Bronchial epithelial cell (primary cell): Measurements from ENCODE around the gene ERMP1. TPM values are rescaled to one million over a fixed set of nuclear protein-coding genes. Genes with fewer than 3 reads are reported as not detected.

Experiments
- DNase-seq: peaks from one replicate; pipeline ENCODE4 v3.0.0-alpha.2; 2010; ENCODE audit warnings: low read depth
- FAIRE-seq: peaks from 2 replicates; lab custom pipeline; 2011; peaks lifted over from hg19 to GRCh38; lab: Jason Lieb, UNC
- H3K27me3 ChIP-seq: 2 replicates; pipeline ENCODE4 v1.5.1; 2011; ENCODE audit warnings: low read length; ENCODE audit not compliant: control insufficient read depth, insufficient read depth
- H3K36me3 ChIP-seq: 2 replicates; pipeline ENCODE4 v1.5.1; 2011; ENCODE audit warnings: low read length; ENCODE audit not compliant: control insufficient read depth, insufficient read depth
- H3K4me3 ChIP-seq: 2 replicates; pipeline ENCODE4 v1.5.1; 2011; ENCODE audit warnings: mild to moderate bottlenecking, low read depth, low read length, control low read depth
- total RNA-seq: library from RNA; depleted of rRNA; stranded (reverse); fragments of >200 nt; gene quantifications from 2 replicates; pipeline ENCODE4 v1.2.1, GENCODE V29; 2014
- TF ChIP-seq, protein P1 (sequence below): IDR thresholded peaks from 2 replicates; pipeline ENCODE4 v1.5.1; 2011; ENCODE audit warnings: mild to moderate bottlenecking, moderate library complexity, low read length, control low read depth, inconsistent platforms; ENCODE audit not compliant: insufficient read depth, severe bottlenecking

ERMP1 gene
- total RNA-seq, 1 donor from 2014 or later = 52.9 TPM

DNA sequence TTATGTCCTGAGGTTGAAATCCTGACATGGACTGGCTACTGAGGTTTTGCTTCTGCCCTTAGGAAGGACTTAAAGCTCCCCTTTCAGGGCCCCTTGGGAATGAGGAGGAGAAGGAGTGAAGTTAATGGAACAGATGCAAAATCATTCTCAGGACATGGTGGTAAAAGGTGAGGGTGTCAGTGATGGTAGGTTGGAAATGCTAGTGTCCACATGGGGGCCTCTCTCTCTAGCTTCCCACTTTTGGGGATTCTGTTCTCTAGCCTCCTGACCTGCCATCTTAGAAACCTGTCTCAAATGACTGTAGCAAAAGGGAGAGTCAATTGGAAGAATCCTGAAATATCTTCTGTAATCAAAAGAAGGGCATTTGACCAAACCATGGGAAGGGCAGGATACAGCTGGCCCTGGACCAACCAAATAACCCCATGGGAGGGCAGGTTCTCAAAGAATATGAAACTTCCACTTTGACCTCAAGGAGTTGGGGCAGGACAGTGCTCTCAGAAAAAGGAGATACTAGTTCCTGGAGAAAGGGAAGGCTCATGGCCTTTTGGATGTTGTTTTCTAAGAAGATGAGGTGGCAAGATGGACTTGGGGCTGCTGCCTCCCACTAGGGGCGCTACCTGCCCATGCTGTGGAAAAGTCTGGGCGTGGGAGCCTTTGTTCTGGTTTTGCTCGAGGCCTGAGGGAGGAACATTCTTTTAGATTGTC, 36.5 kb upstream of the ERMP1 start:
- Histone ChIP-seq H3K4me3 (no peak overlapping the region), H3K27me3 (no peaks in the 10 kb centered on the region), H3K36me3 (no peaks in the 10 kb centered on the region)
- TF ChIP-seq, protein P1, sequence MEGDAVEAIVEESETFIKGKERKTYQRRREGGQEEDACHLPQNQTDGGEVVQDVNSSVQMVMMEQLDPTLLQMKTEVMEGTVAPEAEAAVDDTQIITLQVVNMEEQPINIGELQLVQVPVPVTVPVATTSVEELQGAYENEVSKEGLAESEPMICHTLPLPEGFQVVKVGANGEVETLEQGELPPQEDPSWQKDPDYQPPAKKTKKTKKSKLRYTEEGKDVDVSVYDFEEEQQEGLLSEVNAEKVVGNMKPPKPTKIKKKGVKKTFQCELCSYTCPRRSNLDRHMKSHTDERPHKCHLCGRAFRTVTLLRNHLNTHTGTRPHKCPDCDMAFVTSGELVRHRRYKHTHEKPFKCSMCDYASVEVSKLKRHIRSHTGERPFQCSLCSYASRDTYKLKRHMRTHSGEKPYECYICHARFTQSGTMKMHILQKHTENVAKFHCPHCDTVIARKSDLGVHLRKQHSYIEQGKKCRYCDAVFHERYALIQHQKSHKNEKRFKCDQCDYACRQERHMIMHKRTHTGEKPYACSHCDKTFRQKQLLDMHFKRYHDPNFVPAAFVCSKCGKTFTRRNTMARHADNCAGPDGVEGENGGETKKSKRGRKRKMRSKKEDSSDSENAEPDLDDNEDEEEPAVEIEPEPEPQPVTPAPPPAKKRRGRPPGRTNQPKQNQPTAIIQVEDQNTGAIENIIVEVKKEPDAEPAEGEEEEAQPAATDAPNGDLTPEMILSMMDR = peak; percentile 42
- FAIRE-seq (no peak), DNase-seq (peak; percentile 15)

DNA sequence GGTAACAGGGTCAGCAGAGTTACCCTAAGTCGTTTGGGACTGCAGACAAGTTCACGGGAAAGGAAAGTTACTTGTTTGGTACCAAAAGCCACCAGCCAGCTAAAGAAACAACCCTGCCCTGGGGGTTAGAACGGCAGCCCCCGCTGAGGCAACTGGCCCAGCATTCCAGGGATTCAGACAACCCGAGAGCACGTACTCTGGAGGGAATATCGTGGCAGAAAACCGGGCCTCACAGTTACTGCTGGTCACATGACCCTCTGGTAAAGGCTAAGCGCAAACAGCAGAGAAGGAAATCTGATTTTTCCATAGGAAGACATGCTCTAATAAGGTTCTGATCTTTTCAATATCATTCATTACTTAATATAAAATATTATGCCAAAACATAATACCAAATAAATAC, 35.3 kb upstream of the ERMP1 start:
- FAIRE-seq (no peak), DNase-seq (no peak)
- Histone ChIP-seq H3K27me3 (no peaks in the 10 kb centered on the region), H3K36me3 (no peaks in the 10 kb centered on the region), H3K4me3 (no peak overlapping the region)
- TF ChIP-seq, protein P1 = no peak

DNA sequence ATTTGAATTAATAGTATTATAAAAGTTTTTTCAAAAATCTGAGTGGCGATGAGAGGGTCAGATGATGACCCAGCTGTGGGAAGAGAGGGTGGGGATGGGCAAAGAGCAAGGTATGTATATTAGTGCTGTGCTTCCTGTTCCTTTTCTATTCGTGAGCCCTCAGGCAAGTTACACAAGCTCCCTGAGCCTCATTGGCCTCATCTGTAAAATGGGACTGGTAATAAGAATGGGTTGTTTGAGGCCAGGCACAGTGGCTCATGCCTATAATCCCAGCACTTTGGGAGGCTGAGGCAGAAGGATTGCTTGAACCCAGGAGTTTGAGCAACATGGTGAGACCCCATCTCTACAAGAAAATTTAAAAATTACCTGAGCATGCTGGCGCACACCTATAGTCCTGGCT, 33.8 kb upstream of the ERMP1 start:
- H3K27me3 ChIP-seq = no peaks in the 10 kb centered on the region
- no peaks in the 10 kb centered on the region for H3K36me3 ChIP-seq
- FAIRE-seq = no peak
- H3K4me3 ChIP-seq = no peak overlapping the region
- TF ChIP-seq, protein P1 = no peak
- DNase-seq = no peak

DNA sequence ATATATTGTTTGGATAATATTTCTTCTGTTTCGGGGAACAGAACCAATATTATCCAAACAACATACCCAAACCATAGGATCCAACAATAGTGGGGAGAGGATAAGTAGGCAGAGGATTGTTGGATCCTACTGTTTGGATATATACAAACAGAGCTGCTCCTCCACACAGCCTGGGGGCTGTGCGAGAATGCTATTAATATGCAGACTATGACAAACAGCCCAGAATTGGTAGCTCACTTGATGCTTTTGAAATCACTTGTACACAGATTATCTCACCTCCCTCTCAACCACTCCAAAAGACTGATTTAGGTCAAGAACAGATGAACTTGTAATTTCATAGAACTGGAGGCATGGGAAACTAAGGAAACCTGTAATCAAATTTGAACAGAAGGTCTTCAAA, 33.4 kb upstream of the ERMP1 start:
- H3K4me3 ChIP-seq = no peak overlapping the region
- no peaks in the 10 kb centered on the region for H3K27me3 ChIP-seq
- TF ChIP-seq, protein P1 = no peak
- no peak for FAIRE-seq
- no peaks in the 10 kb centered on the region for H3K36me3 ChIP-seq
- no peak for DNase-seq

DNA sequence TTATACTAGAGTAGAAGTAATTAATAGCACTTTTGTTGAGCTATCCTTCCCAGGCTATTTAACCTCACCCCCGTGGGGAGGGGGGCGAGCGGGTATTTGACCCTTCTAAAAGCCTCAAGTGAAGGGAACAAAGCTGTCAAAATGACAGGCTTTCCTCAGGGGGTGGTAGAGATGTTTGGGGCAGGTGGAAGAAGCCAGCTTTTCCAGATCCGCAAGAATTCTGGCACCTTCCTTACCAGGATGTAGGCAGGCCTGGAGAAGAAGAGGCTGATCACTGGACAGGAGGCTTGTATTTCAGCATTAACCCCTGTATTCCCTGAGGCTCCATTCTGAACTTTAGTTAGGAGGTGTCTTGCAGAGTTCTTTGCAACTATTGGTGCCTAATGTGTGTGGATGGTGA, 31.5 kb upstream of the ERMP1 start:
- Histone ChIP-seq H3K27me3 (no peaks in the 10 kb centered on the region), H3K36me3 (no peaks in the 10 kb centered on the region), H3K4me3 (no peak overlapping the region)
- TF ChIP-seq, protein P1 = no peak
- no peak for FAIRE-seq
- no peak for DNase-seq

DNA sequence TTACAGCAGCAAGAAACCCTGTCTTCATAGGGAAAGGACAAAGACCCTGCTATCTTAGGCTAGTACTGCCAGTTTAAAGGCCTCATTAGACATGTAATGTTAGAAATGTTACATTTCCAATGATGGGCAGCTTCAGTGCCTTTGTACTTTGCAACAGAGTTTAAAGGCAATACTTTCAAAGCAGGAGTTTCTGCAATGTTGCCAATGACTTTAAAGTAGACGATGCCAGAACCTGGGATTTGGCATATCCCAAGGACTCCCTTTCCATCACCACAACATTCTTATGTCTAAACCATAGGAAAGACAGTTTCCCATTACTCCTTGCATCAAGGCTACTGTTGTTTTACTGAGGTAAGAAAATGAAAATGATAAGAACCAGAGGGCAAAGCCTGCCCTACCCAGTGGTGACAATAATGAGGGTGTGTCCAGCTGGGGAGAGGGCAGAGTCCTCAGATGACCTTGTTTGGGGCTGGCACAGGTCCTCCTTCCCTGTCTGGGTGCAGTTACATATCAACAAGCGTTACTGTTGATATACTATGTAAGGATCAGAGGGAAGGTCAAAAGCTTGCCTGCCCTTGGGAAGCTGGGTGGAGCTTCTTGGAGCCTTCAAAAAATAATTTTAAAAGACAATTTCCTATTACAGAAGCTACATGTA, 30.3 kb upstream of the ERMP1 start:
- Histone ChIP-seq H3K27me3 (no peaks in the 10 kb centered on the region), H3K36me3 (no peaks in the 10 kb centered on the region), H3K4me3 (no peak overlapping the region)
- DNase-seq (no peak), FAIRE-seq (no peak)
- TF ChIP-seq, protein P1 = no peak
